ENCODE results near the gene ARHGEF17.

Gene ARHGEF17

DNA sequence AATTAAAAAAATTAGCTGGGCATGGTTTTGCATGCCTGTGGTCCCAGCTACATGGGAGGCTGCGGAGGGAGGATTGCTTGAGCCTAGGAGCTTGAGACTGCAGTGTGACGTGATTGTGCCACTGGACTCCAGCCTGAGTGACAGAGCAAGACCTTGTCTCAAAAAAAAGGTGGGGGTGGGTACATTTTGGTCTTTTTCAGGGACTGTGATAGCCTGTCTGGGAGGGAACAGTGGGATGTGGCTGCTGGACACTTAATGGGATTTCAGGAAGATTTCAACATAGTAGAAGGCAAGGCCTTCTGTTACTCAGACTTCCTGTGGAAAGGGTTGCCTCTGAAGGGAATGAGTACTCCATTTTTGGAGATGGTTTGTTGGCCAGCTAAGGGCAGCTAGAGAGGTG lies 108.7 kb downstream of the ARHGEF17 start:
- 100% methylated on average over 2 of the region's 2 CpGs for WGBS (ENCODE audit: insufficient coverage)
- Histone ChIP-seq H3K27ac (ENCODE audit: insufficient read depth in 1 of 2, low read depth in 1 of 2, low read length in 2 of 2, poor library complexity in 1 of 2, severe bottlenecking in 2 of 2) (no peak overlapping the region), H3K4me3 (ENCODE audit: control insufficient read depth in 1 of 7, extremely low read depth in 1 of 7, insufficient read depth in 4 of 7, low read depth in 2 of 7, low read length in 6 of 7) (no peak overlapping the region), H3K27me3 (replicated peaks in 2 of 5; ENCODE audit: control insufficient read depth in 4 of 5, insufficient read depth in 5 of 5, low read length in 4 of 5) (no peaks in the 10 kb centered on the region), H3K36me3 (ENCODE audit: control insufficient read depth in 4 of 4, insufficient read depth in 4 of 4, low read length in 3 of 4) (peaks cover 2 to 22% (median 15%) of the 10 kb centered on the region in 4 experiments), H3K4me1 (ENCODE audit: control extremely low read depth in 1 of 4, control insufficient read depth in 4 of 4, insufficient read depth in 4 of 4, low read length in 3 of 4) (peaks cover 6 to 19% (median 13%) of the 10 kb centered on the region in 4 experiments), H3K9me3 (ENCODE audit: control extremely low read depth in 1 of 5, control insufficient read depth in 4 of 5, insufficient read depth in 2 of 5, low read depth in 1 of 5, low read length in 4 of 5) (no peaks in the 10 kb centered on the region)
- ChIA-PET POLR2A (no interaction called here), CTCF (interaction anchor here (0.6 to 2.7 kb wide), 6 partner anchors 10 to 396 kb away, joined by 3 to 15 read pairs (median 4); no protein-coding TSS in a partner anchor)
- DNase-seq, result no peak
